GM19468 (cell line): ENCODE data around the gene GRIN2C.
"Not testable (repeated sequence)": the region's sequence is repeated elsewhere in the genome, so short reads cannot be mapped to it uniquely, and the experiment has no call there.

ENCODE experiments used
- ATAC-seq: cut with Tn5 transposase; IDR thresholded peaks from one replicate; pipeline ENCODE4 v1.9.1; 2021; ENCODE audit warnings: mild to moderate bottlenecking, moderate library complexity, moderate number of reproducible peaks; ENCODE audit not compliant: unreplicated experiment; ENCODE audit errors: extremely low read depth

GRIN2C gene

GRCh38 chr17:74859459-74860228 lies at the start of gene GRIN2C:
TSS of gene GRIN2C (minus strand) at chr17:74859885. CDS start at chr17:74855092, 4,793 bp downstream.
- no peak for ATAC-seq

GRCh38 chr17:74909097-74909496 lies 49.4 kb upstream of the GRIN2C start:
- ATAC-seq, result not testable (repeated sequence)

GRCh38 chr17:74907012-74907411 lies 47.3 kb upstream of the GRIN2C start:
- ATAC-seq, result no peak

- not testable (repeated sequence) for ATAC-seq
Observed at GRCh38 chr17:74906214-74906793, 46.6 kb upstream of the GRIN2C start.

- no peak for ATAC-seq
Observed at GRCh38 chr17:74904687-74905409, 45.2 kb upstream of the GRIN2C start.

GRCh38 chr17:74903671-74904070 lies 44.0 kb upstream of the GRIN2C start:
- ATAC-seq, result no peak

GRCh38 chr17:74903034-74903433 lies 43.3 kb upstream of the GRIN2C start:
- ATAC-seq, result no peak

GRCh38 chr17:74901353-74902135 lies 41.9 kb upstream of the GRIN2C start:
- ATAC-seq, result no peak

GRCh38 chr17:74900208-74900607 lies 40.5 kb upstream of the GRIN2C start:
- ATAC-seq, result no peak

GRCh38 chr17:74898376-74898946 lies 38.8 kb upstream of the GRIN2C start:
- no peak for ATAC-seq

- no peak for ATAC-seq
Observed at GRCh38 chr17:74893936-74894671, 34.4 kb upstream of the GRIN2C start.

GRCh38 chr17:74892974-74893911 lies 33.6 kb upstream of the GRIN2C start, which contains the start of gene FADS6:
TSS of gene FADS6 (minus strand) at chr17:74893633. CDS start at chr17:74893595, 38 bp downstream.
- ATAC-seq, result no peak

- no peak for ATAC-seq
Observed at GRCh38 chr17:74892013-74892841, 32.5 kb upstream of the GRIN2C start.

- no peak for ATAC-seq
Observed at GRCh38 chr17:74890554-74890953, 30.9 kb upstream of the GRIN2C start.

GRCh38 chr17:74888469-74888868 lies 28.8 kb upstream of the GRIN2C start:
- ATAC-seq, result no peak

GRCh38 chr17:74883241-74883745 lies 23.6 kb upstream of the GRIN2C start:
- no peak for ATAC-seq
